Activated T-helper 17 cell treated with anti-CD3 and anti-CD28 coated beads, Interleukin-2, amount 50 U/mL, for 72 hours (primary cell): ENCODE data around the gene DYNC1I1. TPM values are rescaled to one million over a fixed set of nuclear protein-coding genes. Genes with fewer than 3 reads are reported as not detected.

Experiments
- ATAC-seq: fragments of 150-1000 bp; cut with Tn5 transposase; replicated peaks from 2 replicates; pipeline ENCODE4 v1.10.0; 2021; ENCODE audit warnings: mild to moderate bottlenecking, moderate library complexity
- H3K27ac Mint-ChIP-seq: one replicate; pipeline ENCODE4 v1.8.0; 2022; ENCODE audit warnings: mixed read lengths
- H3K27me3 Mint-ChIP-seq: one replicate; pipeline ENCODE4 v1.8.0; 2022; ENCODE audit warnings: mixed read lengths
- H3K36me3 Mint-ChIP-seq: one replicate; pipeline ENCODE4 v1.8.0; 2022; ENCODE audit warnings: low read depth, mild to moderate bottlenecking, mixed read lengths
- H3K4me1 Mint-ChIP-seq: one replicate; pipeline ENCODE4 v1.8.0; 2022; ENCODE audit warnings: mixed read lengths
- H3K4me3 Mint-ChIP-seq: one replicate; pipeline ENCODE4 v1.8.0; 2022; ENCODE audit warnings: mild to moderate bottlenecking, mixed read lengths
- H3K9me3 Mint-ChIP-seq: one replicate; pipeline ENCODE4 v1.8.0; 2022; ENCODE audit warnings: mixed read lengths
- total RNA-seq, 2 donors: library from RNA; stranded (reverse); gene quantifications; one replicate each; pipeline ENCODE4 v1.2.3, GENCODE V29; 2022

Gene DYNC1I1
- total RNA-seq, 2 donors from 2014 or later: not detected

GRCh38 chr7:96120445-96121225 lies 348.3 kb downstream of the DYNC1I1 start:
- Mint-ChIP-seq H3K36me3 (peaks cover 37% of the 10 kb centered on the region), H3K4me3 (no peak overlapping the region), H3K9me3 (no peaks in the 10 kb centered on the region), H3K27me3 (no peaks in the 10 kb centered on the region), H3K27ac (no peak overlapping the region), H3K4me1 (no peaks in the 10 kb centered on the region)
- ATAC-seq: no peak

GRCh38 chr7:96121752-96122151 lies 349.4 kb downstream of the DYNC1I1 start:
- peaks cover 37% of the 10 kb centered on the region for H3K36me3 Mint-ChIP-seq
- no peak for ATAC-seq
- no peaks in the 10 kb centered on the region for H3K4me1 Mint-ChIP-seq
- no peaks in the 10 kb centered on the region for H3K9me3 Mint-ChIP-seq
- no peak overlapping the region for H3K27ac Mint-ChIP-seq
- H3K4me3 Mint-ChIP-seq: no peak overlapping the region
- H3K27me3 Mint-ChIP-seq: no peaks in the 10 kb centered on the region

- Mint-ChIP-seq H3K9me3 (no peaks in the 10 kb centered on the region), H3K36me3 (peaks cover 37% of the 10 kb centered on the region), H3K27ac (no peak overlapping the region), H3K4me1 (no peaks in the 10 kb centered on the region), H3K4me3 (no peak overlapping the region), H3K27me3 (no peaks in the 10 kb centered on the region)
- no peak for ATAC-seq
These were observed 350.4 kb downstream of the DYNC1I1 start for GRCh38 chr7:96122746-96123145.

GRCh38 chr7:96126382-96126781 lies 354.0 kb downstream of the DYNC1I1 start:
- H3K4me1 Mint-ChIP-seq: no peaks in the 10 kb centered on the region
- no peak overlapping the region for H3K4me3 Mint-ChIP-seq
- H3K27me3 Mint-ChIP-seq: no peaks in the 10 kb centered on the region
- peaks cover 42% of the 10 kb centered on the region for H3K36me3 Mint-ChIP-seq
- H3K27ac Mint-ChIP-seq: no peak overlapping the region
- H3K9me3 Mint-ChIP-seq: no peaks in the 10 kb centered on the region
- ATAC-seq: no peak

- no peaks in the 10 kb centered on the region for H3K4me1 Mint-ChIP-seq
- H3K27me3 Mint-ChIP-seq: no peaks in the 10 kb centered on the region
- no peak for ATAC-seq
These were observed 355.4 kb downstream of the DYNC1I1 start for GRCh38 chr7:96127746-96128145.

GRCh38 chr7:96131525-96131924 lies 359.2 kb downstream of the DYNC1I1 start:
- H3K9me3 Mint-ChIP-seq: no peaks in the 10 kb centered on the region
- H3K36me3 Mint-ChIP-seq: peaks cover 55% of the 10 kb centered on the region
- no peak overlapping the region for H3K4me3 Mint-ChIP-seq
- no peak overlapping the region for H3K27ac Mint-ChIP-seq
- ATAC-seq: no peak
- no peaks in the 10 kb centered on the region for H3K4me1 Mint-ChIP-seq
- H3K27me3 Mint-ChIP-seq: no peaks in the 10 kb centered on the region

More at GRCh38 chr7:96127746-96128145, 355.4 kb downstream of the DYNC1I1 start:
- Mint-ChIP-seq H3K4me3 (no peak overlapping the region), H3K36me3 (peaks cover 37% of the 10 kb centered on the region), H3K27ac (no peak overlapping the region), H3K9me3 (no peaks in the 10 kb centered on the region)

- Mint-ChIP-seq H3K4me3 (no peak overlapping the region), H3K27ac (no peak overlapping the region), H3K36me3 (peaks cover 44% of the 10 kb centered on the region), H3K27me3 (no peaks in the 10 kb centered on the region), H3K9me3 (no peaks in the 10 kb centered on the region), H3K4me1 (no peaks in the 10 kb centered on the region)
- no peak for ATAC-seq
These were observed 362.9 kb downstream of the DYNC1I1 start for GRCh38 chr7:96135241-96135640.

GRCh38 chr7:96136600-96137239 lies 364.4 kb downstream of the DYNC1I1 start:
- peaks cover 29% of the 10 kb centered on the region for H3K36me3 Mint-ChIP-seq
- H3K27ac Mint-ChIP-seq: no peak overlapping the region
- no peaks in the 10 kb centered on the region for H3K9me3 Mint-ChIP-seq
- no peak overlapping the region for H3K4me3 Mint-ChIP-seq
- no peaks in the 10 kb centered on the region for H3K27me3 Mint-ChIP-seq
- no peaks in the 10 kb centered on the region for H3K4me1 Mint-ChIP-seq
- ATAC-seq: no peak

- H3K4me1 Mint-ChIP-seq: no peaks in the 10 kb centered on the region
- peaks cover 49% of the 10 kb centered on the region for H3K36me3 Mint-ChIP-seq
- H3K4me3 Mint-ChIP-seq: no peak overlapping the region
- ATAC-seq: no peak
- no peaks in the 10 kb centered on the region for H3K27me3 Mint-ChIP-seq
- H3K27ac Mint-ChIP-seq: no peak overlapping the region
- H3K9me3 Mint-ChIP-seq: no peaks in the 10 kb centered on the region
These were observed 371.3 kb downstream of the DYNC1I1 start for GRCh38 chr7:96143495-96144259.

- no peak for ATAC-seq
- no peak overlapping the region for H3K4me3 Mint-ChIP-seq
These were observed 371.8 kb downstream of the DYNC1I1 start for GRCh38 chr7:96144260-96144526.

More at GRCh38 chr7:96144260-96144526, 371.8 kb downstream of the DYNC1I1 start:
- no peaks in the 10 kb centered on the region for H3K9me3 Mint-ChIP-seq
- no peaks in the 10 kb centered on the region for H3K27me3 Mint-ChIP-seq
- H3K36me3 Mint-ChIP-seq: peaks cover 54% of the 10 kb centered on the region
- no peaks in the 10 kb centered on the region for H3K4me1 Mint-ChIP-seq
- no peak overlapping the region for H3K27ac Mint-ChIP-seq

Other genes with a start within 250 kb of the DYNC1I1 start
- not detected for gene PDK4, start 176.0 kb upstream of the DYNC1I1 start, total RNA-seq